CD14-positive monocyte (primary cell): ENCODE results near the gene SLC14A1. TPM values are rescaled to one million over a fixed set of nuclear protein-coding genes. Genes with fewer than 3 reads are reported as not detected.

ENCODE experiments used
- DNase-seq, 3 donors: peaks; one replicate each; pipeline ENCODE4 v3.0.0-alpha.2; 2011 to 2022
- H2AFZ ChIP-seq: 2 replicates; pipeline ENCODE4 v1.6.0; 2012; ENCODE audit warnings: mild to moderate bottlenecking, low read depth, low read length, inconsistent platforms; ENCODE audit not compliant: insufficient read depth, poor library complexity, severe bottlenecking
- H3K27ac ChIP-seq, 2 donors: 1 replicate in 1 of 2; 2 replicates in 1 of 2; pipeline ENCODE4 v1.5.1; 2012 to 2013; ENCODE audit warnings: low read length in 2 of 2, control low read depth in 1 of 2, inconsistent platforms in 1 of 2, low read depth in 1 of 2, mild to moderate bottlenecking in 1 of 2
- H3K27me3 ChIP-seq, 2 donors: one replicate each; pipeline versions ENCODE4 v1.6.0 to v1.6.1; 2011 to 2013; ENCODE audit warnings: low read length in 2 of 2; ENCODE audit not compliant: control insufficient read depth in 2 of 2, insufficient read depth in 2 of 2
- H3K36me3 ChIP-seq, 2 donors: replicated peaks in 1 of 2; 1 replicate in 1 of 2; 2 replicates in 1 of 2; pipeline versions ENCODE4 v1.5.1 to v1.6.1; 2012 to 2013; ENCODE audit warnings: low read length in 2 of 2, control low read depth in 1 of 2, inconsistent platforms in 1 of 2, mild to moderate bottlenecking in 1 of 2; ENCODE audit not compliant: insufficient read depth in 2 of 2, control insufficient read depth in 1 of 2
- H3K4me1 ChIP-seq, 2 donors: 1 replicate in 1 of 2; 2 replicates in 1 of 2; pipeline versions ENCODE4 v1.5.1 to v1.6.1; 2012 to 2013; ENCODE audit warnings: low read length in 2 of 2, control low read depth in 1 of 2, inconsistent platforms in 1 of 2, mild to moderate bottlenecking in 1 of 2, moderate library complexity in 1 of 2; ENCODE audit not compliant: insufficient read depth in 2 of 2, control insufficient read depth in 1 of 2
- H3K4me2 ChIP-seq: replicated peaks from 2 replicates; pipeline ENCODE3; 2012; ENCODE audit warnings: low read length, moderate library complexity, mild to moderate bottlenecking; ENCODE audit not compliant: poor library complexity, severe bottlenecking; ENCODE audit errors: extremely low read depth
- H3K4me3 ChIP-seq, 3 experiments: fragments of 200-600 bp in 1 of 3; sonication (generic) in 1 of 3; replicated peaks in 1 of 3; 1 replicate in 2 of 3; 2 replicates in 1 of 3; pipeline ENCODE4 v1.5.1; 2011 to 2013; ENCODE audit warnings: low read length in 3 of 3, mild to moderate bottlenecking in 3 of 3, control low read depth in 2 of 3, low read depth in 2 of 3, inconsistent platforms in 1 of 3, moderate library complexity in 1 of 3
- H3K79me2 ChIP-seq: 2 replicates; pipeline ENCODE4 v1.6.0; 2012; ENCODE audit warnings: mild to moderate bottlenecking, control low read depth, inconsistent platforms, low read length, moderate library complexity; ENCODE audit not compliant: insufficient read depth
- H3K9ac ChIP-seq: 2 replicates; pipeline ENCODE4 v1.6.0; 2017; ENCODE audit warnings: low read length, mild to moderate bottlenecking; ENCODE audit not compliant: insufficient read depth, poor library complexity, severe bottlenecking
- H3K9me3 ChIP-seq, 2 donors: replicated peaks in 1 of 2; 1 replicate in 1 of 2; 2 replicates in 1 of 2; pipeline versions ENCODE4 v1.5.1 to v1.6.1; 2012 to 2013; ENCODE audit warnings: low read length in 2 of 2, control low read depth in 1 of 2; ENCODE audit not compliant: control insufficient read depth in 1 of 2, insufficient read depth in 1 of 2
- H4K20me1 ChIP-seq: 2 replicates; pipeline ENCODE4 v1.6.0; 2012; ENCODE audit warnings: mild to moderate bottlenecking, low read length, control low read depth, moderate library complexity; ENCODE audit not compliant: insufficient read depth
- H3K27ac Mint-ChIP-seq, 7 donors: one replicate each; pipeline ENCODE4 v1.8.0; 2020; ENCODE audit warnings: mild to moderate bottlenecking in 7 of 7, mixed read lengths in 7 of 7, moderate library complexity in 6 of 7, inconsistent platforms in 2 of 7
- H3K27me3 Mint-ChIP-seq, 3 donors: one replicate each; pipeline ENCODE4 v1.8.0; 2021 to 2022; ENCODE audit warnings: low read depth in 3 of 3, mild to moderate bottlenecking in 3 of 3, mixed read lengths in 3 of 3, moderate library complexity in 3 of 3, inconsistent platforms in 1 of 3
- H3K36me3 Mint-ChIP-seq, 2 donors: one replicate each; pipeline ENCODE4 v1.8.0; 2020; ENCODE audit warnings: mixed read lengths in 2 of 2, inconsistent platforms in 1 of 2, mild to moderate bottlenecking in 1 of 2
- H3K4me1 Mint-ChIP-seq: one replicate; pipeline ENCODE4 v1.8.0; 2020; ENCODE audit warnings: mild to moderate bottlenecking, mixed read lengths
- H3K4me3 Mint-ChIP-seq, 2 donors: one replicate each; pipeline ENCODE4 v1.8.0; 2020; ENCODE audit warnings: mild to moderate bottlenecking in 2 of 2, mixed read lengths in 2 of 2, moderate library complexity in 1 of 2
- H3K9me3 Mint-ChIP-seq, 7 donors: one replicate each; pipeline ENCODE4 v1.8.0; 2020 to 2022; ENCODE audit warnings: mixed read lengths in 7 of 7, mild to moderate bottlenecking in 6 of 7, moderate library complexity in 6 of 7, inconsistent platforms in 2 of 7
- WGBS: methylation state at CpG from one replicate; pipeline ENCODE4 v1.1.5; 2013; ENCODE audit warnings: missing lambda C conversion rate; ENCODE audit not compliant: insufficient coverage; 5-methylcytosine and 5-hydroxymethylcytosine counted together
- intact Hi-C, 2 donors: fragments of 100-400 bp; cut with micrococcal nuclease; formaldehyde crosslinking; loops; one replicate each; pipeline versions ENCODE4 v1.15.0 to v1.15.1; 2023
- polyA plus RNA-seq, 3 donors: library from polyadenylated mRNA; depleted of rRNA in 1 of 3; unstranded in 2 of 3; stranded (reverse) in 1 of 3; fragments of 300-500 nt in 2 of 3; fragments of >200 nt in 1 of 3; fragmentation: Illumina TruSeq in 2 of 3; gene quantifications; 1 replicate in 2 of 3; 2 replicates in 1 of 3; pipeline ENCODE4 v1.2.3, GENCODE V29; 2012 to 2021
- TF ChIP-seq, protein P1 (sequence below): fragments of 200-600 bp; IDR thresholded peaks from one replicate; pipeline ENCODE4 v1.8.0; 2022; ENCODE audit warnings: antibody characterized with exemption, mild to moderate bottlenecking

The SLC14A1 gene
- polyA plus RNA-seq, 3 donors = not detected

GRCh38 chr18:45733535-45733934 lies 9.6 kb downstream of the SLC14A1 start:
- H4K20me1 ChIP-seq = no peaks in the 10 kb centered on the region
- no peaks in the 10 kb centered on the region for H3K79me2 ChIP-seq
- H2AFZ ChIP-seq = no peak overlapping the region
- H3K4me1 ChIP-seq = no peaks in the 10 kb centered on the region
- no peak overlapping the region for H3K4me3 ChIP-seq
- H3K36me3 ChIP-seq = no peaks in the 10 kb centered on the region
- H3K4me2 ChIP-seq = no peak overlapping the region
- no peaks in the 10 kb centered on the region for H3K9me3 Mint-ChIP-seq
- no peak overlapping the region for H3K4me3 Mint-ChIP-seq
- no peak for DNase-seq
- no peak overlapping the region for H3K9ac ChIP-seq
- no peaks in the 10 kb centered on the region for H3K4me1 Mint-ChIP-seq
- H3K27ac Mint-ChIP-seq = no peak overlapping the region
- TF ChIP-seq, protein P1, sequence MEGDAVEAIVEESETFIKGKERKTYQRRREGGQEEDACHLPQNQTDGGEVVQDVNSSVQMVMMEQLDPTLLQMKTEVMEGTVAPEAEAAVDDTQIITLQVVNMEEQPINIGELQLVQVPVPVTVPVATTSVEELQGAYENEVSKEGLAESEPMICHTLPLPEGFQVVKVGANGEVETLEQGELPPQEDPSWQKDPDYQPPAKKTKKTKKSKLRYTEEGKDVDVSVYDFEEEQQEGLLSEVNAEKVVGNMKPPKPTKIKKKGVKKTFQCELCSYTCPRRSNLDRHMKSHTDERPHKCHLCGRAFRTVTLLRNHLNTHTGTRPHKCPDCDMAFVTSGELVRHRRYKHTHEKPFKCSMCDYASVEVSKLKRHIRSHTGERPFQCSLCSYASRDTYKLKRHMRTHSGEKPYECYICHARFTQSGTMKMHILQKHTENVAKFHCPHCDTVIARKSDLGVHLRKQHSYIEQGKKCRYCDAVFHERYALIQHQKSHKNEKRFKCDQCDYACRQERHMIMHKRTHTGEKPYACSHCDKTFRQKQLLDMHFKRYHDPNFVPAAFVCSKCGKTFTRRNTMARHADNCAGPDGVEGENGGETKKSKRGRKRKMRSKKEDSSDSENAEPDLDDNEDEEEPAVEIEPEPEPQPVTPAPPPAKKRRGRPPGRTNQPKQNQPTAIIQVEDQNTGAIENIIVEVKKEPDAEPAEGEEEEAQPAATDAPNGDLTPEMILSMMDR = no peak
- H3K9me3 ChIP-seq = no peaks in the 10 kb centered on the region
- H3K36me3 Mint-ChIP-seq = no peaks in the 10 kb centered on the region
- H3K27me3 Mint-ChIP-seq = peaks cover 2 to 3% (median 2%) of the 10 kb centered on the region in 3 donors
- 100% methylated on average over 2 of the region's 7 CpGs for WGBS
- no peaks in the 10 kb centered on the region for H3K27me3 ChIP-seq
- H3K27ac ChIP-seq = no peak overlapping the region
- intact Hi-C loops = no loop called here

DNA sequence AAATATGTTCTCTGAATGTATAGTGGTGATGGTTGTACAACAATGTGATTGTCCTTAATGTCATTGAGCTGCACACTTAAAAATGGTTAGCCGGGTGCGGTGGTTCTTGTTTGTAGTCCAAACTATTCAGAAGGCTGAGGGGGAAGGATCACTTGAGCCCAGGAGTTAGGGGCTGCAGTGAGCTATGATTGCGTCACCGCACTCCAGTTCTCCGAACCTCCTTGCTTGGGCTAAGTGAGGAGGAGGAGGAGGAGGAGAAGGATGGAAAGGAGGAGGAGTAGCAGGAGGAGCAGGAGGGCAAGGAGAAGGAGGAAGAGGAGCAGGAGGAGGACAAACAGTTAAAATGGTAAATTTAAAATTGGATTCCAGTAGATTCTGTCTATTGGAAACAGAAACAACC lies 10.5 kb downstream of the SLC14A1 start:
- no peaks in the 10 kb centered on the region for H3K79me2 ChIP-seq
- H3K4me3 ChIP-seq = no peak overlapping the region
- Mint-ChIP-seq H3K9me3 (no peaks in the 10 kb centered on the region), H3K27ac (no peak overlapping the region), H3K4me3 (no peak overlapping the region), H3K27me3 (peaks cover 2 to 4% (median 2%) of the 10 kb centered on the region in 3 donors), H3K36me3 (no peaks in the 10 kb centered on the region), H3K4me1 (no peaks in the 10 kb centered on the region)
- no peaks in the 10 kb centered on the region for H3K27me3 ChIP-seq
- H3K9ac ChIP-seq = no peak overlapping the region
- WGBS = 89% methylated on average over 5 of the region's 5 CpGs
- H4K20me1 ChIP-seq = no peaks in the 10 kb centered on the region
- H3K36me3 ChIP-seq = no peaks in the 10 kb centered on the region
- H3K4me1 ChIP-seq = no peaks in the 10 kb centered on the region
- no peak for DNase-seq
- intact Hi-C loops = no loop called here
- no peaks in the 10 kb centered on the region for H3K9me3 ChIP-seq
- H3K27ac ChIP-seq = no peak overlapping the region
- TF ChIP-seq, protein P1 = no peak
- H2AFZ ChIP-seq = no peak overlapping the region
- H3K4me2 ChIP-seq = no peak overlapping the region
